Esophagus muscularis mucosa (tissue), 3 donors: Measurements from ENCODE around the gene SPIRE2.

Experiments
- POLR2A ChIP-seq: fragments of 450-650 bp; IDR thresholded peaks from one replicate; pipeline ENCODE4 v1.6.1; 2017; ENCODE audit warnings: antibody characterized with exemption, moderate library complexity, mild to moderate bottlenecking, low read depth
- POLR2AphosphoS5 ChIP-seq, 2 donors: sonication (generic); formaldehyde crosslinking; IDR thresholded peaks; one replicate each; pipeline ENCODE4 v1.6.1; 2017; ENCODE audit warnings: antibody characterized with exemption in 2 of 2
- TF ChIP-seq, protein P1 (sequence below), 3 experiments: fragments of 200-600 bp in 2 of 3; fragments of 450-650 bp in 1 of 3; sonication (generic) in 2 of 3; IDR thresholded peaks; one replicate each; pipeline ENCODE4 v1.5.1; 2017 to 2019; ENCODE audit warnings: antibody characterized with exemption in 3 of 3, mild to moderate bottlenecking in 2 of 3, moderate library complexity in 1 of 3

DNA sequence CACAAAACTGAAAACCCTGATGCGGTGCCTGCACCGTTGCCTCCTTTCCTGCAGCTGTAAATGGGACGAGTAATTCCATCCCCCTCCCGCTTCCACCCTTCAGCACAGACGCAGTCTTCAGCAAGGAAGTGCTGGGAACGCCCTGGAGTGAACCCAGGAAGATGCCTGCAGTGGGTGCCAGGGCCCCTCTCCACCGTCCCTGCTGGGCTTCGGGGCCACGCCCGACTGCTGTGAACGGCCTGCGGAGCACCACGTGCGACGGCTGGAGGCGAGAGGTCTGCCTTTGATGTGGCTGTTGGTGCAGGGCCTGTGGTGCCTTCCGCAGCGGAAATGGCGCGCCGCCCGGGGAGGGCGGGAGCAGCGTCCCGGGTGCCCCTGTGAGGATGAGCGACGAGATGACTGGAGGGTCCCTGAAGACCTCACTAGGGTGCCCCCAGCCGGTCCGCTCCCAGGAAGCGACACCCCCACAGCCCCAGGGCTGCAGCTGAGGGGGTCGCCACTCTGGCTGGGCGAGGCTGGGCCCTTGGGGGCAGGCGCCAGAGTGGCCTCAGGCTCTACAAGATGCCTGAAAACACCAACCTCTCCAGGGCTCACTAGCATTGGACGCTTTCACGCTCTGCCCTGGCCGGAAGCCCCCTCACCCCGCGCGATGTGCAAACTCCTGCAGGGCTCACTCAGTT is 89.6 kb downstream of the SPIRE2 start:
- TF ChIP-seq, protein P1, sequence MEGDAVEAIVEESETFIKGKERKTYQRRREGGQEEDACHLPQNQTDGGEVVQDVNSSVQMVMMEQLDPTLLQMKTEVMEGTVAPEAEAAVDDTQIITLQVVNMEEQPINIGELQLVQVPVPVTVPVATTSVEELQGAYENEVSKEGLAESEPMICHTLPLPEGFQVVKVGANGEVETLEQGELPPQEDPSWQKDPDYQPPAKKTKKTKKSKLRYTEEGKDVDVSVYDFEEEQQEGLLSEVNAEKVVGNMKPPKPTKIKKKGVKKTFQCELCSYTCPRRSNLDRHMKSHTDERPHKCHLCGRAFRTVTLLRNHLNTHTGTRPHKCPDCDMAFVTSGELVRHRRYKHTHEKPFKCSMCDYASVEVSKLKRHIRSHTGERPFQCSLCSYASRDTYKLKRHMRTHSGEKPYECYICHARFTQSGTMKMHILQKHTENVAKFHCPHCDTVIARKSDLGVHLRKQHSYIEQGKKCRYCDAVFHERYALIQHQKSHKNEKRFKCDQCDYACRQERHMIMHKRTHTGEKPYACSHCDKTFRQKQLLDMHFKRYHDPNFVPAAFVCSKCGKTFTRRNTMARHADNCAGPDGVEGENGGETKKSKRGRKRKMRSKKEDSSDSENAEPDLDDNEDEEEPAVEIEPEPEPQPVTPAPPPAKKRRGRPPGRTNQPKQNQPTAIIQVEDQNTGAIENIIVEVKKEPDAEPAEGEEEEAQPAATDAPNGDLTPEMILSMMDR (IDR thresholded peaks at IDR 0.05), result no peak
- no peak for TF ChIP-seq POLR2A
- TF ChIP-seq POLR2AphosphoS5 (IDR thresholded peaks at IDR 0.05), result peak; percentile 72 to 84
